Duodenal mucosa (tissue), 2 donors: Measurements from ENCODE around the gene TNRC18.

ENCODE experiments used
- H3K27ac ChIP-seq: one replicate; pipeline ENCODE4 v1.7.0; 2013; ENCODE audit warnings: low read depth, low read length
- H3K27me3 ChIP-seq, 2 donors: one replicate each; pipeline ENCODE4 v1.7.0; 2013; ENCODE audit warnings: low read length in 2 of 2, control low read depth in 1 of 2; ENCODE audit not compliant: insufficient read depth in 2 of 2, control insufficient read depth in 1 of 2
- H3K36me3 ChIP-seq, 2 donors: one replicate each; pipeline ENCODE4 v1.7.0; 2013; ENCODE audit warnings: low read length in 2 of 2, control low read depth in 1 of 2; ENCODE audit not compliant: insufficient read depth in 2 of 2, control insufficient read depth in 1 of 2
- H3K4me1 ChIP-seq, 2 donors: one replicate each; pipeline ENCODE4 v1.7.0; 2013; ENCODE audit warnings: low read length in 2 of 2, control low read depth in 1 of 2; ENCODE audit not compliant: insufficient read depth in 2 of 2, control insufficient read depth in 1 of 2
- H3K4me3 ChIP-seq, 2 donors: one replicate each; pipeline ENCODE4 v1.7.0; 2013; ENCODE audit warnings: low read length in 2 of 2, low read depth in 1 of 2
- H3K9ac ChIP-seq, 2 donors: one replicate each; pipeline ENCODE4 v1.7.0; 2013; ENCODE audit warnings: low read length in 2 of 2, low read depth in 1 of 2
- H3K9me3 ChIP-seq, 2 donors: one replicate each; pipeline ENCODE4 v1.7.0; 2013; ENCODE audit warnings: low read length in 2 of 2, control low read depth in 1 of 2; ENCODE audit not compliant: control insufficient read depth in 1 of 2

TNRC18 gene

GRCh38 chr7:5439209-5439571, 15.6 kb upstream of the TNRC18 start:
- Histone ChIP-seq H3K9ac (no peak overlapping the region), H3K27ac (no peak overlapping the region), H3K4me1 (no peaks in the 10 kb centered on the region), H3K27me3 (no peaks in the 10 kb centered on the region), H3K9me3 (peaks cover 0 to 4% of the 10 kb centered on the region in 2 donors), H3K4me3 (no peak overlapping the region), H3K36me3 (no peaks in the 10 kb centered on the region)

GRCh38 chr7:5437987-5438386, 14.4 kb upstream of the TNRC18 start:
- Histone ChIP-seq H3K9me3 (peaks cover 0 to 4% of the 10 kb centered on the region in 2 donors), H3K36me3 (no peaks in the 10 kb centered on the region), H3K9ac (no peak overlapping the region), H3K27ac (no peak overlapping the region), H3K4me1 (no peaks in the 10 kb centered on the region), H3K27me3 (no peaks in the 10 kb centered on the region), H3K4me3 (no peak overlapping the region)

DNA sequence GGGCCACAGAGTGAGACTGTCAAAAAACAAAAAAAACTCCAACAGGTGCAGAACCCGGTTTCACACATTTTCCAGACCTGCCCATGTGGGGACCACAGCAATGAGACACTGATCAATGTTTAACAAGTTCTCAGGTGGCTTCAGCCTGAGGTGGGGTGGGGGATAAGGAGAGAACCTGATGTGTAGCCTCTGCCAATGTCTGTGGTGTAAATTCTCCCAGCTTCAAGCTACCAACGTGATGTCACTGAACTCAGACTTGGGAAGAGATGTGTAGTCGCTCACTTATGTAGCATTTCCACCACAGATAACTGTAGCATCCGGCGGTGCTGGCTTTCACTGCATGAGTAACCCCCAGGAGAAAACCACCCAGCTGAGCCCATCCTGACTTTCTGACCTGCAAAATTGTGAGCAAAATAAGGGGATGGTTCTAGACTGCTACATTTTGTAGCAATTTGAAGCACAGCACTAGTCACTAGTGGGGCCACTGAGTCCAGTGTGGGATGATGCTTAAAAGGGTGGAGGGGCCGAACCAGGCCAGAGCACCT, 13.8 kb upstream of the TNRC18 start:
- Histone ChIP-seq H3K4me1 (no peaks in the 10 kb centered on the region), H3K36me3 (no peaks in the 10 kb centered on the region), H3K9me3 (peaks cover 0 to 4% of the 10 kb centered on the region in 2 donors), H3K9ac (no peak overlapping the region), H3K27ac (no peak overlapping the region), H3K4me3 (no peak overlapping the region), H3K27me3 (no peaks in the 10 kb centered on the region)

- Histone ChIP-seq H3K4me1 (no peaks in the 10 kb centered on the region), H3K4me3 (no peak overlapping the region), H3K36me3 (no peaks in the 10 kb centered on the region), H3K9ac (no peak overlapping the region), H3K27ac (no peak overlapping the region), H3K9me3 (peaks cover 0 to 4% of the 10 kb centered on the region in 2 donors), H3K27me3 (no peaks in the 10 kb centered on the region)
Observed at GRCh38 chr7:5436003-5436678, 12.5 kb upstream of the TNRC18 start.

DNA sequence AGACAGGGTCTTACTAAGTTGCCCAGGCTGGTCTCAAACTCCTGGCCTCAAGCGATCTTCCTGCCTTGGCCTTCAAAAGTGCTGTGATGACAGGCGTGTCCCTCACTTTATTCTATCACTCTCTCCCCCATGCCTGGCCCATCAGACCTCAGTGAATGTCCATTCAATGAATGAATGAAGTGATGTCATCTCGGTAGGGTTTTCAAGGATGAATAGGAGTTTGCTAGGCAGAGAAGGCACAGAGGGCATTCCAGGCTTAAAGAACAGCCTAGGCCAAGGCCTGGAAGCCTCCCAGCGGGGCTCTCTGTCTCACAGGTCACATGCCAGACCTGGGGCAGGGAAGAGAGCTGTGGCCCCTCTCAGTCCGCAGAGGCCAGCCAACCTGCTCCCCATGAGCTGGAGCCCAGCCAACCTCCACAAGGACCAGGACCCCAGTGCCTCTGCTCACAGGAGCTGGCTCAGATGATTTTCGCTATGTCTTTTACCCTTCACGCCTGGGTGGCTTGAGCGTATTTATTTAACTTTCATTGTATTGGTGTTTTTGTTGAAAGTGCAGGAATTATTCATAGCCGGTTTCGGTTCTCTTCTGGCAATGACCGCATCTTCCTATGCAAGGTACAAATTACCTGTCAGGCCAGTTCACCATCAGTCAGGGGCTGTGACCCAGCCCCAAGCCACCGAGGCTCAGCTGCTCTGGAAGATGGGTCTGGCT, 11.8 kb upstream of the TNRC18 start:
- no peak overlapping the region for H3K27ac ChIP-seq
- no peaks in the 10 kb centered on the region for H3K36me3 ChIP-seq
- H3K27me3 ChIP-seq: peaks cover 0 to 1% of the 10 kb centered on the region in 2 donors
- no peak overlapping the region for H3K9ac ChIP-seq
- H3K4me1 ChIP-seq: peaks cover 0 to 2% of the 10 kb centered on the region in 2 donors
- no peak overlapping the region for H3K4me3 ChIP-seq
- peaks cover 0 to 4% of the 10 kb centered on the region in 2 donors for H3K9me3 ChIP-seq

DNA sequence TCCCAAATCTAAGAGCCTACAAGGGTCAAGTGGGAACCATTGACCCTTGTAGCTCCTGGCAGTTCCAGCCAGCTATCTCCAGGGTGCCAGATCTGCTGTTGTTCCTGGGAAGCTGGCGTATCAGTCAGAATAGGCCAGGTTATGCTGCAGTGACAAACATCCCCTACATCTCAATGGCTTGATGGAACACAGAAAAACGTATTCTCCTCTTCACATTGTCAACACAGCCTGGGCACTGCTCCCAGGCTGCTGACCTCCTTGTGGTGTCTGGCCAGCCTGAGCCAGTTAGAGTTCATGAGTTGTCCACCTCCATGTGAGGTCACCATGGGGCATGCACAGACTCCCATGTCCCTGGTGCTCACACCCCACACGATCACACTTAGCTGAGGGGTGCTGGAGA, 9.5 kb upstream of the TNRC18 start:
- Histone ChIP-seq H3K4me3 (no peak overlapping the region), H3K27me3 (peaks cover 0 to 3% of the 10 kb centered on the region in 2 donors), H3K9ac (no peak overlapping the region), H3K27ac (no peak overlapping the region), H3K36me3 (no peaks in the 10 kb centered on the region), H3K4me1 (peaks cover 0 to 25% of the 10 kb centered on the region in 2 donors), H3K9me3 (peaks cover 0 to 4% of the 10 kb centered on the region in 2 donors)

DNA sequence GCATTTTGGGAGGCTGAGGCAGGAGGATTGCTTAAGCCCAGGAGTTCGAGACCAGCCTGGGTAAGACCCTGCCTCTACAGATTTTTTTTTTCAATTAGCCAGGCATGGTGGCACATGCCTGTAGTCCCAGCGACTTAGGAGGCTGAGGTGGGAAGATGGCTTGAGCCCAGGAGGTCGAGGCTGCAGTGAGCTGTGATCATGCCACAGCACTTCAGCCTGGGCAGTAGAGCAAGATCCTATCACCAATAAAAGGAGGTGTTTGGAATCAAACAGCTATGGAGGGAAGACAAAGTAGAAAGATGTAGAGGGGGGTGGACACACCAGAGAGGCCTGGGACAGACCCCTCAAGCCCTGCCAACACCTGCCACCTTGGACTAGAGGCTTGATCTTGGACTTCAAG, 9.1 kb upstream of the TNRC18 start:
- Histone ChIP-seq H3K27me3 (peaks cover 0 to 3% of the 10 kb centered on the region in 2 donors), H3K36me3 (no peaks in the 10 kb centered on the region), H3K4me1 (peaks cover 0 to 27% of the 10 kb centered on the region in 2 donors), H3K9ac (no peak overlapping the region), H3K4me3 (no peak overlapping the region), H3K27ac (no peak overlapping the region), H3K9me3 (peaks cover 0 to 4% of the 10 kb centered on the region in 2 donors)

GRCh38 chr7:5431560-5432015, 8.0 kb upstream of the TNRC18 start:
- Histone ChIP-seq H3K4me1 (peaks cover 0 to 27% of the 10 kb centered on the region in 2 donors), H3K27me3 (peaks cover 0 to 3% of the 10 kb centered on the region in 2 donors), H3K27ac (no peak overlapping the region), H3K36me3 (no peaks in the 10 kb centered on the region), H3K9me3 (no peaks in the 10 kb centered on the region), H3K9ac (no peak overlapping the region), H3K4me3 (no peak overlapping the region)

DNA sequence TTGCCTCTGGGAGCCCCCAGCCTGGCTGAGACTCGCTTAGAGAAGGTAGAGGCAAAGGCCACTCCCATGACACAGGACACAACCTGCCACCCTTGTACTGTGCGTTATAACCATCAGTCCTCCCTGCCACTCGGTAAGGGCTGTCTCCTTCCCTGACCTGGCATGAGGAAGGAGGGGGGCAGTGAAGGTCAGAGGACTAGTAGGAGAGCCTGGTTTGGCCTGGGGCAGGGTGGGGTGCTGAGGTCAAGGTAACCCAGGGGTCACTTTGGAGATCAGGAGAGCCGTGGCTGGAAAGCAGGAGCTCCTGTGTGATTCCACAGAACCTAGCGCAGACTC, 6.9 kb upstream of the TNRC18 start:
- Histone ChIP-seq H3K27me3 (peaks cover 0 to 3% of the 10 kb centered on the region in 2 donors), H3K36me3 (no peaks in the 10 kb centered on the region), H3K4me1 (peaks cover 0 to 27% of the 10 kb centered on the region in 2 donors), H3K9me3 (no peaks in the 10 kb centered on the region), H3K27ac (no peak overlapping the region), H3K9ac (no peak overlapping the region), H3K4me3 (no peak overlapping the region)

- Histone ChIP-seq H3K9ac (peak overlapping the region; percentile 92 to 96), H3K27ac (peak overlapping the region; percentile 90), H3K4me3 (peak overlapping the region; percentile 86 to 90), H3K36me3 (no peaks in the 10 kb centered on the region), H3K9me3 (no peaks in the 10 kb centered on the region), H3K27me3 (peaks cover 0 to 3% of the 10 kb centered on the region in 2 donors), H3K4me1 (peaks cover 0 to 27% of the 10 kb centered on the region in 2 donors)
Observed at GRCh38 chr7:5429857-5430611, 6.4 kb upstream of the TNRC18 start.
